ENCODE measurements around the gene VPS9D1. TPM values are rescaled to one million over a fixed set of nuclear protein-coding genes. Genes with fewer than 3 reads are reported as not detected.

VPS9D1 gene
- total RNA-seq, 1 donor, result 14.5 TPM

DNA sequence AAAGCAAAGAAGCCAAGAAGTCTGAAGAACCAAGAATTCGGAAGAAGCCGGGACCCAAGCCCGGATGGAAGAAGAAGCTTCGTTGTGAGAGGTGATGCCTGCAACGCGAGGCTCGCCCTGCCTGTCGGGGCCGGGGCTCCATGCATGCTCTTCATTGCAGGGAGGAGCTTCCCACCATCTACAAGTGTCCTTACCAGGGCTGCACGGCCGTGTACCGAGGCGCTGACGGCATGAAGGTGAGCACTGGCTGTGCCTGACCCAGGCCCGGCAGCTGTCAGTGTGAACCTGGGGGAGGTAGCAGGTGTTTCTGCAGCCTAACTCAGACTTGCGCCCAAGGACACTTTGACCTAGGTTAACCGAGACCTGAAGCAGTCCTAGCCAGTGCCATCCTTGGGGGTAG is 12.6 kb upstream of the VPS9D1 start:
- Histone ChIP-seq H3K79me2 (ENCODE audit: insufficient read depth, low read length) (peaks cover 31% of the 10 kb centered on the region), H4K20me1 (ENCODE audit: insufficient read depth, low read length) (peaks cover 17% of the 10 kb centered on the region), H3K4me3 (ENCODE audit: insufficient read depth, low read length) (no peak overlapping the region), H3K36me3 (ENCODE audit: insufficient read depth, low read length) (peaks cover 77% of the 10 kb centered on the region), H2AFZ (ENCODE audit: low read length) (no peak overlapping the region), H3K9me3 (ENCODE audit: low read depth, low read length) (no peaks in the 10 kb centered on the region), H3K4me1 (ENCODE audit: insufficient read depth, low read length) (no peaks in the 10 kb centered on the region), H3K4me2 (ENCODE audit: insufficient read depth, low read length) (no peak overlapping the region), H3K27ac (ENCODE audit: low read depth, low read length) (no peak overlapping the region), H3K27me3 (ENCODE audit: insufficient read depth, low read length) (no peaks in the 10 kb centered on the region)
- DNase-seq (ENCODE audit: insufficient read length, low spot score, missing footprints), result no peak
- TF ChIP-seq, protein P1, sequence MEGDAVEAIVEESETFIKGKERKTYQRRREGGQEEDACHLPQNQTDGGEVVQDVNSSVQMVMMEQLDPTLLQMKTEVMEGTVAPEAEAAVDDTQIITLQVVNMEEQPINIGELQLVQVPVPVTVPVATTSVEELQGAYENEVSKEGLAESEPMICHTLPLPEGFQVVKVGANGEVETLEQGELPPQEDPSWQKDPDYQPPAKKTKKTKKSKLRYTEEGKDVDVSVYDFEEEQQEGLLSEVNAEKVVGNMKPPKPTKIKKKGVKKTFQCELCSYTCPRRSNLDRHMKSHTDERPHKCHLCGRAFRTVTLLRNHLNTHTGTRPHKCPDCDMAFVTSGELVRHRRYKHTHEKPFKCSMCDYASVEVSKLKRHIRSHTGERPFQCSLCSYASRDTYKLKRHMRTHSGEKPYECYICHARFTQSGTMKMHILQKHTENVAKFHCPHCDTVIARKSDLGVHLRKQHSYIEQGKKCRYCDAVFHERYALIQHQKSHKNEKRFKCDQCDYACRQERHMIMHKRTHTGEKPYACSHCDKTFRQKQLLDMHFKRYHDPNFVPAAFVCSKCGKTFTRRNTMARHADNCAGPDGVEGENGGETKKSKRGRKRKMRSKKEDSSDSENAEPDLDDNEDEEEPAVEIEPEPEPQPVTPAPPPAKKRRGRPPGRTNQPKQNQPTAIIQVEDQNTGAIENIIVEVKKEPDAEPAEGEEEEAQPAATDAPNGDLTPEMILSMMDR (IDR thresholded peaks at IDR 0.05; ENCODE audit: extremely low read depth, low read depth, low read length), result no peak

DNA sequence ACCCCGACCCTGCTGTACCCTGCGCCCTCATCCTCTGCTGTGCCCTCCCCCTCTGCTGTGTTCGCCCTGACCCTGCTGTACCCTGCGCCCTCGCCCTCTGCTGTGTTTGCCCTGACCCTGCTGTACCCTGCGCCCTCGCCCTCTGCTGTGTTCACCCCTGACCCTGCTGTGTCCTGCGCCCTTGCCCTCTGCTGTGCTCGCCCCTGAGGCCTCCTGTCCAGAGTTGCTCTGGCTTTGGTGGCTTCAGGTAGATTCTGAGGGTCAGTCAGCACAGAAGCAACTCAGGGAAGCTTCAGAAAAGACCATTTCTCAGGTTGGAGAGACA is 12.2 kb upstream of the VPS9D1 start:
- TF ChIP-seq, protein P1 (IDR thresholded peaks at IDR 0.05; ENCODE audit: extremely low read depth, low read depth, low read length), result no peak
- no peak for DNase-seq (ENCODE audit: insufficient read length, low spot score, missing footprints)
- Histone ChIP-seq H3K27me3 (ENCODE audit: insufficient read depth, low read length) (no peaks in the 10 kb centered on the region), H3K27ac (ENCODE audit: low read depth, low read length) (no peak overlapping the region), H3K9me3 (ENCODE audit: low read depth, low read length) (no peaks in the 10 kb centered on the region), H3K4me2 (ENCODE audit: insufficient read depth, low read length) (no peak overlapping the region), H3K4me1 (ENCODE audit: insufficient read depth, low read length) (no peaks in the 10 kb centered on the region), H3K4me3 (ENCODE audit: insufficient read depth, low read length) (no peak overlapping the region), H2AFZ (ENCODE audit: low read length) (no peak overlapping the region), H3K36me3 (ENCODE audit: insufficient read depth, low read length) (peaks cover 74% of the 10 kb centered on the region), H3K79me2 (ENCODE audit: insufficient read depth, low read length) (peaks cover 32% of the 10 kb centered on the region), H4K20me1 (ENCODE audit: insufficient read depth, low read length) (peaks cover 17% of the 10 kb centered on the region)

DNA sequence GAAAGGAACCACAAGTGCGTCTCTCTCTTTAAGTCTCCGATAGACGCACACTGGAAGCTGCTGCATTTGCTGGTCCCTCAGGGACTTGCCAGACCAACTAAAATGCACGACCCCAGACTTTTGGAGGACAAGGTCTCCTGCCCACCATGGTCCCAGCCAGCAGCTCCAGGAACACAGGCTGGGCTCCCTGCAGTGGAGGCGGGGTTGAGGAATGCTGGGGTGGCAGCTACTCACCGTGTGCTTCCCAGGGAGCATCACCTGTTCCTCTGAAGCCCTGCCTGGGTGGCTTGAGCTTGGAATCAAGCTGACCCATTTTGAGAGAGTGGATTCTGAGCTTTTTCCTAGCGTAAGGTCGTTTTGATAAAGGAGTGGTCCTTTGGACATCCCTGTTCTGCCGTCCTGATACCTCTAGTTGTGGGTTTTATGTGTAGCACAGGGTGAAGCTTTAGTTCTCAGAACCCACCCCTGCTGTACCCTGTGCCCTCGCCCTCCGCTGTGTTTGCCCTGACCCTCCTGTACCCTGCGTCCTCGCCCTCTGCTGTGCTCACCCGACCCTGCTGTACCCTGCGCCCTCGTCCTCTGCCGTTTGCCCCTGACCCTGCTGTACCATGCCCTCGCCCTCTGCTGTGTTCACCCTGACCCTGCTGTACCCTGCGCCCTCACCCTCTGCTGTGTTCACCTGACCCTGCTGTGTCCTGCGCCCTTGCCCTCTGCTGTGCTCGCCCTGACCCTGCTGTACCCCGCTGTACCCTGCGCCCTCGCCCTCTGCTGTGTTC is 11.6 kb upstream of the VPS9D1 start:
- Histone ChIP-seq H3K9me3 (ENCODE audit: low read depth, low read length) (no peaks in the 10 kb centered on the region), H3K36me3 (ENCODE audit: insufficient read depth, low read length) (peaks cover 74% of the 10 kb centered on the region), H3K79me2 (ENCODE audit: insufficient read depth, low read length) (peaks cover 38% of the 10 kb centered on the region), H3K4me2 (ENCODE audit: insufficient read depth, low read length) (no peak overlapping the region), H3K27me3 (ENCODE audit: insufficient read depth, low read length) (no peaks in the 10 kb centered on the region), H3K27ac (ENCODE audit: low read depth, low read length) (no peak overlapping the region), H3K4me1 (ENCODE audit: insufficient read depth, low read length) (no peaks in the 10 kb centered on the region), H2AFZ (ENCODE audit: low read length) (no peak overlapping the region), H3K4me3 (ENCODE audit: insufficient read depth, low read length) (no peak overlapping the region), H4K20me1 (ENCODE audit: insufficient read depth, low read length) (peaks cover 14% of the 10 kb centered on the region)
- DNase-seq (ENCODE audit: insufficient read length, low spot score, missing footprints), result no peak
- TF ChIP-seq, protein P1 (IDR thresholded peaks at IDR 0.05; ENCODE audit: extremely low read depth, low read depth, low read length), result no peak

- H2AFZ ChIP-seq (ENCODE audit: low read length), result no peak overlapping the region
- peaks cover 43% of the 10 kb centered on the region for H3K79me2 ChIP-seq (ENCODE audit: insufficient read depth, low read length)
- no peaks in the 10 kb centered on the region for H3K9me3 ChIP-seq (ENCODE audit: low read depth, low read length)
- peaks cover 78% of the 10 kb centered on the region for H3K36me3 ChIP-seq (ENCODE audit: insufficient read depth, low read length)
- H3K4me1 ChIP-seq (ENCODE audit: insufficient read depth, low read length), result no peaks in the 10 kb centered on the region
- no peak overlapping the region for H3K4me2 ChIP-seq (ENCODE audit: insufficient read depth, low read length)
- H3K27ac ChIP-seq (ENCODE audit: low read depth, low read length), result no peak overlapping the region
- DNase-seq (ENCODE audit: insufficient read length, low spot score, missing footprints), result no peak
- H3K27me3 ChIP-seq (ENCODE audit: insufficient read depth, low read length), result no peaks in the 10 kb centered on the region
- TF ChIP-seq, protein P1 (IDR thresholded peaks at IDR 0.05; ENCODE audit: extremely low read depth, low read depth, low read length), result no peak
- no peak overlapping the region for H3K4me3 ChIP-seq (ENCODE audit: insufficient read depth, low read length)
- peaks cover 9% of the 10 kb centered on the region for H4K20me1 ChIP-seq (ENCODE audit: insufficient read depth, low read length)
These were observed 10.0 kb upstream of the VPS9D1 start for GRCh38 chr16:89730610-89731234.

All from osteoblast (primary cell).